Common myeloid progenitor, CD34-positive (primary cell): Measurements from ENCODE around the gene BHLHA9.
A peak's percentile ranks its signal among the peaks of the same experiment; 100 is the strongest.

Experiments
- CTCF ChIA-PET: fragments of 350-600 bp; sonication (Branson Sonifier 250); formaldehyde crosslinking; loops from one replicate; lab custom pipeline; 2021; ENCODE audit warnings: antibody characterized with exemption; lab: Charles Lee
- POLR2A ChIA-PET: fragments of 350-600 bp; sonication (Branson Sonifier 250); formaldehyde crosslinking; loops from one replicate; lab custom pipeline; 2021; ENCODE audit warnings: antibody characterized with exemption; lab: Charles Lee
- DNase-seq, 3 donors: peaks; one replicate each; pipeline versions ENCODE4 v3.0.0 to v3.0.0-alpha.2; 2013
- H3K27ac ChIP-seq, 2 experiments: 1 replicate in 1 of 2; 2 replicates in 1 of 2; pipeline ENCODE4 v1.7.0; 2013; ENCODE audit warnings: inconsistent platforms in 2 of 2, low read length in 2 of 2, mild to moderate bottlenecking in 2 of 2, low read depth in 1 of 2, moderate library complexity in 1 of 2; ENCODE audit not compliant: severe bottlenecking in 2 of 2, insufficient read depth in 1 of 2, poor library complexity in 1 of 2
- H3K27me3 ChIP-seq, 5 experiments: replicated peaks in 2 of 5; 1 replicate in 3 of 5; 2 replicates in 2 of 5; pipeline versions ENCODE4 v1.6.1 to v1.7.0; 2013; ENCODE audit warnings: low read length in 4 of 5, mild to moderate bottlenecking in 2 of 5, moderate library complexity in 2 of 5, inconsistent platforms in 1 of 5; ENCODE audit not compliant: insufficient read depth in 5 of 5, control insufficient read depth in 4 of 5
- H3K36me3 ChIP-seq, 4 experiments: 1 replicate in 2 of 4; 2 replicates in 2 of 4; pipeline versions ENCODE4 v1.6.1 to v1.7.0; 2013; ENCODE audit warnings: low read length in 3 of 4, control low read depth in 1 of 4, mild to moderate bottlenecking in 1 of 4; ENCODE audit not compliant: control insufficient read depth in 4 of 4, insufficient read depth in 4 of 4
- H3K4me1 ChIP-seq, 4 experiments: 1 replicate in 3 of 4; 2 replicates in 1 of 4; pipeline versions ENCODE4 v1.6.1 to v1.7.1; 2013; ENCODE audit warnings: low read length in 3 of 4, mild to moderate bottlenecking in 3 of 4, control low read depth in 1 of 4, inconsistent platforms in 1 of 4, moderate library complexity in 1 of 4; ENCODE audit not compliant: control insufficient read depth in 4 of 4, insufficient read depth in 4 of 4; ENCODE audit errors: control extremely low read depth in 1 of 4
- H3K4me3 ChIP-seq, 7 experiments: 1 replicate in 4 of 7; 2 replicates in 3 of 7; pipeline versions ENCODE4 v1.5.1 to v1.7.0; 2013; ENCODE audit warnings: mild to moderate bottlenecking in 7 of 7, low read length in 6 of 7, moderate library complexity in 6 of 7, inconsistent platforms in 2 of 7, low read depth in 2 of 7, control low read depth in 1 of 7; ENCODE audit not compliant: insufficient read depth in 4 of 7, control insufficient read depth in 1 of 7; ENCODE audit errors: extremely low read depth in 1 of 7
- H3K9me3 ChIP-seq, 5 experiments: 1 replicate in 4 of 5; 2 replicates in 1 of 5; pipeline versions ENCODE4 v1.6.1 to v1.7.1; 2013; ENCODE audit warnings: low read length in 4 of 5, mild to moderate bottlenecking in 2 of 5, inconsistent platforms in 1 of 5, low read depth in 1 of 5, moderate library complexity in 1 of 5; ENCODE audit not compliant: control insufficient read depth in 4 of 5, insufficient read depth in 2 of 5; ENCODE audit errors: control extremely low read depth in 1 of 5
- WGBS: methylation state at CpG from one replicate; pipeline ENCODE4 v1.1.5; 2013; ENCODE audit not compliant: insufficient coverage; 5-methylcytosine and 5-hydroxymethylcytosine counted together

The BHLHA9 gene

DNA sequence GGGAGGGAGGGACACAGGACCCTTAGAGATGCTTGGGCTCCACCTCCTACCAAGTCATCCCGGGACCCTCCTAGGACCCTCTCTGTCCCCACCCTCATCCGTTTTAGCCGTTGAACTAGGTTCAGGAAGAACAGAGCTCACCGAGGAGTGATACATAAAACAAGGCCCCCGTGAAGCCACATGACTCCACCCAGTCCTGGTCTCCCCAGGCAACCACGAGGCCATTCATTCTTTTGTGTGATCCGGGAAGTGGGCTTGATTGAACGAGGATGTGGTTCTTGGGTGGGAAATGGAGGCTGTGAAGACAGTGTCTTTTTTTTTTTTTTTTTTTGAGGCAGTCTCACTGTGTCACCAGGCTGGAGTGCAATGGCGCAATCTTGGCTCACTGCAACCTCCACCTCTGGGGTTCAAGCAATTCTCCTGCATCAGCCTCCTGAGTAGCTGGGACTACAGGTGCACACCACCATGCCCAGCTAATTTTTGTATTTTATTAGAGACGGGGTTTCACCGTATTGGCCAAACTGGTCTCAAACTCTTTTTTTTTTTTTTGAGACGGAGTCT, 24.0 kb downstream of the BHLHA9 start:
- DNase-seq: peak; percentile 44 to 87 (median 83)
- Histone ChIP-seq H3K36me3 (no peaks in the 10 kb centered on the region), H3K9me3 (peaks cover 0 to 3% (median 0%) of the 10 kb centered on the region in 5 experiments), H3K27ac (no peak overlapping the region), H3K4me3 (no peak overlapping the region), H3K27me3 (peaks cover 0 to 18% (median 5%) of the 10 kb centered on the region in 5 experiments), H3K4me1 (peaks cover 0 to 15% (median 10%) of the 10 kb centered on the region in 4 experiments)
- WGBS: 18% methylated on average over 6 of the region's 12 CpGs
- ChIA-PET CTCF (interaction anchor here (0.7 kb wide), 1 partner anchor 170 kb away, joined by 3 read pairs; no protein-coding TSS in a partner anchor), POLR2A (no interaction called here)

DNA sequence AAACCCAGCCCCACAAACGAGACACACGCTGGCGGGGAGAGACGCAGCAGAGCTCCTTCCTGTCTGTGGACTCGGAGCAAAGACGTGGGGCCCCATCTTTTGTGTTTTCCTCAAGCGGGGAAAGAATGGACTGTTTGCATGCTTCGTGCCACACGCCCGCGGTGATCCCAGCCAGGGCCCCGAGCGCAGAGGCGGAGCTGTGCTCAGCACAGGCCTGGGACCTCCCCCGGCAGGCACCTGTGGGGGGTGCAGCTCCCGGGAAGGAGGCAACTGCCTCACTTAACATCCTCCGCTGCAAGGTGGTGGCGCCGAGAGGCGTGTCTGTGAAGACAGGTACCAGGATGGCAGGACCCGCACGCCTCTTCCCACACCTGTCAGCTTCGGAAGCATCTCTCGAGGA, 28.4 kb downstream of the BHLHA9 start:
- Histone ChIP-seq H3K27ac (no peak overlapping the region), H3K27me3 (peaks cover 0 to 33% (median 6%) of the 10 kb centered on the region in 5 experiments), H3K4me1 (peaks cover 0 to 15% (median 10%) of the 10 kb centered on the region in 4 experiments), H3K4me3 (peak overlapping the region in 1 of 7 experiments; percentile 42), H3K36me3 (no peaks in the 10 kb centered on the region), H3K9me3 (peaks cover 0 to 1% (median 0%) of the 10 kb centered on the region in 5 experiments)
- ChIA-PET POLR2A (no interaction called here), CTCF (no interaction called here)
- WGBS: 20% methylated on average over 22 of the region's 24 CpGs
- DNase-seq: no peak

DNA sequence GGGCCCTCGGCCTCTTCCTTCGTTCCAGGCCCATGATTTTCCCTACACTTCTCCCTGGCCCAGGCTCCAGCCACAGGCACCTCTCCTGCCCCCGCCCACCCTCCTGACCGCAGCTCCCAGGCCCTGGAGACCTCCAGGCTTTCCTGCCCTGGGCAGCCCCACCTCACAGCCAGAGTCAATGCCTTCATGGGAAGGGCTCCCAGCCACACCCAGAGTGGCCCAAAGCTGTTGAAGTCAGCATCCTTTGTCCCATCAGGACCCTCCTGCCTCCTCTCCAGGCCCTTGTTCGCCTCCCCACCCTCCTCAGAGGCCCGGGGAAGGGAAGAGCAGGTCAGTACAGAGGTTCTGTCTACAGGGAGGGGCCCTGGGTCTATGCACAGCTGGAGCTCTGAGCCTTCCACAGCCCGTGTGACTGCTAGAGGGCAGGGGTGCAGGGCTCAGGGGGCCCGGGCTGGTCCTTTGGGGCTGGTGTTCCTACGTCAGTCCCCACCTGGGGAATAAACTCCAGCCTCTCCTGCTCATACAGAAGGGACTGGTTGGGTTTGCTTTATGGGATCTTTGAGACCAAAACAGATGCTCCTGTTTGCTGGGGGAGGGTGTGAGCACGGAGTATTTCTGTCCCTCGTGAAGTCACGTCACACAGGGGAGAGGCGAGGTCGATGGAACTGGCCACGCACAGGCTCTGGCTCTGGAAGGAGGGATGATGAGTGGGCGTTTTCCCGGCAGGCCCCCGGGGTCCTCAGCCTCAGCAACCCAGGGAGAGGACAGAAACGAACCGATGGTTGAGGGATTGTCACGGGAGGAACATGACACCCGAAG, 29.5 kb downstream of the BHLHA9 start:
- no peak overlapping the region for H3K4me3 ChIP-seq
- H3K27ac ChIP-seq: no peak overlapping the region
- H3K4me1 ChIP-seq: peaks cover 0 to 12% (median 8%) of the 10 kb centered on the region in 4 experiments
- WGBS: 96% methylated on average over 18 of the region's 22 CpGs
- no peaks in the 10 kb centered on the region for H3K9me3 ChIP-seq
- POLR2A ChIA-PET: interaction anchor here (0.7 kb wide), 1 partner anchor 30 kb away, joined by 3 read pairs; no protein-coding TSS in a partner anchor
- no peak for DNase-seq
- no peaks in the 10 kb centered on the region for H3K36me3 ChIP-seq
- CTCF ChIA-PET: no interaction called here
- H3K27me3 ChIP-seq: peaks cover 0 to 33% (median 6%) of the 10 kb centered on the region in 5 experiments

DNA sequence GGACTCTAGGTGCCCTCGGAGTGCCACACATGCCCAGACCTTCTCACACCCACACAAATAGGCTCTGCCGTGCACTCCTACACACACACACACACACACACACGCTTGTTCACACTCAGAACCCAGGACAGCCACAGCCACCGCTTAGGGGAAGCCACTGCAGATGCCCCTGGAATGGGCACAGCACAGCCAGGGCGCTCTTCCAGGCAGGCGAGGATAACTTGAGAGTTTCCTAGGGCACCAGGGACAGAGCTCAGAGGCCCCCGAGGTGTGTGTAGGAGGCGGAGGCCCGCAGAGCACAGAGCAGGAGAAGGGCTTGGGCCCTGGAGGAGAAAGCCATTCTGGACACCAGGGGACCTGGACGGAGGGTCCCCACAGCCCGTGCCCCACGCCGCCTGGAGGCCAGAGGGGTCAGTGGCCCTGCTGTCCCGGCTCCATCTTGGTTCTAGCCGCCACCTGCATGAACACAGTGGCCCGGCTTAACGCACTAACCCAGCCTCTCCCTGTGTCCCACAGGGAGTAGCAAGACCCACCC, 30.2 kb downstream of the BHLHA9 start:
- Histone ChIP-seq H3K27ac (no peak overlapping the region), H3K9me3 (no peaks in the 10 kb centered on the region), H3K27me3 (peaks cover 0 to 33% (median 7%) of the 10 kb centered on the region in 5 experiments), H3K4me1 (peaks cover 0 to 8% (median 4%) of the 10 kb centered on the region in 4 experiments), H3K4me3 (no peak overlapping the region), H3K36me3 (no peaks in the 10 kb centered on the region)
- WGBS: 97% methylated on average over 12 of the region's 17 CpGs
- no peak for DNase-seq
- ChIA-PET POLR2A (no interaction called here), CTCF (no interaction called here)

DNA sequence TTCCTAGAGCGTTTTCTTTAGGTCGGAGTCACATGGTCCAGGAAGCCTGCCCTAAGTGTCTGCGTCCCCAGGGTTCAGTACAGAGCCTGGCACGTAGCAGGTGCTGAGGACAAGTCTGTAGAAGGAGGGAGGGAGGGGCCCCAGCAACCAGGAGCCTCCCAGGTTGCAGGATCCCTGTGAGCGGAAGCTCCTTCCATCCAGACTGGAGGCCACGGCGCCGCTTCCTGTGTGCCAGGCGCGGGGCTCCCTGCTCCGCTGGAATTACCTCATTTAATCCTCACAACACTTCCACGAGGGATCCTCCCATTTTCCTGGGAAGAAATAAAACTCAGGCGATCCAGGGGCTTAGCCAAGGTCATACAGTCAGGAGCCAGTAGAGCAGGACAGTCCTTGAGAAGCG, 31.3 kb downstream of the BHLHA9 start:
- no peaks in the 10 kb centered on the region for H3K9me3 ChIP-seq
- over 99% methylated on average over 8 of the region's 14 CpGs for WGBS
- H3K4me3 ChIP-seq: no peak overlapping the region
- H3K4me1 ChIP-seq: peaks cover 0 to 8% (median 4%) of the 10 kb centered on the region in 4 experiments
- ChIA-PET POLR2A (no interaction called here), CTCF (no interaction called here)
- no peak for DNase-seq
- H3K36me3 ChIP-seq: no peaks in the 10 kb centered on the region
- H3K27ac ChIP-seq: no peak overlapping the region
- H3K27me3 ChIP-seq: peaks cover 0 to 33% (median 7%) of the 10 kb centered on the region in 5 experiments

DNA sequence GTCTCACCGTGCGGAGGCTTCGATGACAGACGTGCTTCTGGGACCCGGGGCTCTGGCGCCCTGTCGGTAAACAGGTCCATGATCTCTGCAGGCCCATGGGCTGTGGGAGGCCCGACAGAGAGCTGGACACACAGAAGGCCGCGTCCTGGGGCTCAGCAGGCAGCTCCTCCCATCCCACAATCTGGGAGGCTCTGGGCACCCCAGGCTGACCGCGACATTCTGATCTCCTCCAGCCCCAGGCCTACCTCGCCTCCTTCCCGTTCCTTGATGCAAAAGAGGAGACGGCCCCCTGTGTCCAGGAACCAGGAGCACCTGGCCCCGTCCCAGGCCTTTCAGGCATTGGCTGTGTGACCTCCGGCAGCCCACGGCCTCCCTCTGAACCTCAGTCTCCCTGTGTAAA, 32.5 kb downstream of the BHLHA9 start:
- ChIA-PET POLR2A (no interaction called here), CTCF (no interaction called here)
- H3K4me3 ChIP-seq: no peak overlapping the region
- H3K4me1 ChIP-seq: peaks cover 0 to 8% (median 4%) of the 10 kb centered on the region in 4 experiments
- H3K9me3 ChIP-seq: no peaks in the 10 kb centered on the region
- no peaks in the 10 kb centered on the region for H3K36me3 ChIP-seq
- DNase-seq: no peak
- no peak overlapping the region for H3K27ac ChIP-seq
- 93% methylated on average over 16 of the region's 18 CpGs for WGBS
- peaks cover 0 to 28% (median 9%) of the 10 kb centered on the region in 5 experiments for H3K27me3 ChIP-seq

DNA sequence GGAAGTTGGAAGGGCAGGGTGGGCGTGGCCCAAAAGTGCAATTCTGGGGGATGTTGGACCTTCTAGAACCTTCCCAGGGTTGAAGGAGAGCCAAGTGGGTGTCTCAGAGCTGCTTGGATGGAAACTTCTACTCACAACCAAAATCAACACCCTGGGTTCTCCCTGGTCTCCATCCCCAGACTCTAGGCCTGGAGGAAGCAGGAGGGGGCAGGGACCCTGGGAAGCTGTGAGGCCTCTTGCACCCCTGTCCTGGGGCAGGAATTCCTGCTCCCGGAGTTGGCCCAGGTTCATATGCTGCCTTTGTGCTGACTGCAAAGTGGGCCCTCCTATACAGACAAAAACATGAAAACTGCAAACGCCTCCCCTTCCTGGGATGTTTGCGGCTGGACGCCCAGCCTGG, 34.3 kb downstream of the BHLHA9 start:
- H3K27me3 ChIP-seq: peaks cover 0 to 12% (median 5%) of the 10 kb centered on the region in 5 experiments
- no peak for DNase-seq
- 92% methylated on average over 4 of the region's 5 CpGs for WGBS
- CTCF ChIA-PET: no interaction called here
- no peaks in the 10 kb centered on the region for H3K36me3 ChIP-seq
- H3K27ac ChIP-seq: no peak overlapping the region
- POLR2A ChIA-PET: no interaction called here
- H3K9me3 ChIP-seq: no peaks in the 10 kb centered on the region
- no peaks in the 10 kb centered on the region for H3K4me1 ChIP-seq
- no peak overlapping the region for H3K4me3 ChIP-seq
